Measurements from ENCODE around the gene GPX7. TPM values are rescaled to one million over a fixed set of nuclear protein-coding genes. Genes with fewer than 3 reads are reported as not detected.

Gene GPX7
- total and polyA plus RNA-seq, 7 donors = 2.5 to 49.3 (median 17.0) TPM

- H3K27ac ChIP-seq = no peak overlapping the region
- TF ChIP-seq EP300 (IDR thresholded peaks at IDR 0.05) (no peak), POLR2A (IDR thresholded peaks at IDR 0.05) (no peak), POLR2AphosphoS5 (IDR thresholded peaks at IDR 0.05) (no peak), CTCF (IDR thresholded peaks at IDR 0.05) (no peak)
- no peaks in the 10 kb centered on the region for H3K4me1 ChIP-seq
- no peak overlapping the region for H3K4me3 ChIP-seq
- no peaks in the 10 kb centered on the region for H3K36me3 ChIP-seq
- H3K9me3 ChIP-seq = no peaks in the 10 kb centered on the region
- H3K27me3 ChIP-seq = no peaks in the 10 kb centered on the region
- DNase-seq = no peak
- intact Hi-C loops (cut with DNase I) = no loop called here
- WGBS, 2 donors = 60 to 90% methylated on average over 1 of the region's 1 CpG
Observed at GRCh38 chr1:52585474-52585873, 16.7 kb upstream of the GPX7 start.

GRCh38 chr1:52588027-52588426 lies 14.1 kb upstream of the GPX7 start:
- DNase-seq = no peak
- no peak overlapping the region for H3K27ac ChIP-seq
- no peaks in the 10 kb centered on the region for H3K4me1 ChIP-seq
- TF ChIP-seq CTCF (IDR thresholded peaks at IDR 0.05) = no peak
- no peak for TF ChIP-seq EP300 (IDR thresholded peaks at IDR 0.05)
- TF ChIP-seq POLR2AphosphoS5 (IDR thresholded peaks at IDR 0.05) = no peak
- TF ChIP-seq POLR2A (IDR thresholded peaks at IDR 0.05) = no peak
- no peaks in the 10 kb centered on the region for H3K9me3 ChIP-seq
- no peak overlapping the region for H3K4me3 ChIP-seq
- H3K27me3 ChIP-seq = no peaks in the 10 kb centered on the region
- no peaks in the 10 kb centered on the region for H3K36me3 ChIP-seq
- intact Hi-C loops (cut with DNase I) = no loop called here

- DNase-seq = no peak
Observed at GRCh38 chr1:52588535-52588934, 13.6 kb upstream of the GPX7 start.

GRCh38 chr1:52590266-52590665 lies 11.9 kb upstream of the GPX7 start:
- TF ChIP-seq EP300 (IDR thresholded peaks at IDR 0.05) = no peak
- TF ChIP-seq CTCF (IDR thresholded peaks at IDR 0.05) = no peak
- no peak for TF ChIP-seq POLR2AphosphoS5 (IDR thresholded peaks at IDR 0.05)
- no peak for TF ChIP-seq POLR2A (IDR thresholded peaks at IDR 0.05)
- no peak for DNase-seq
- Histone ChIP-seq H3K4me3 (no peak overlapping the region), H3K4me1 (no peaks in the 10 kb centered on the region), H3K36me3 (no peaks in the 10 kb centered on the region), H3K27ac (no peak overlapping the region), H3K27me3 (no peaks in the 10 kb centered on the region), H3K9me3 (no peaks in the 10 kb centered on the region)
- WGBS, 2 donors = 60 to 79% methylated on average over 6 of the region's 6 CpGs
- intact Hi-C loops (cut with DNase I) = no loop called here

More at GRCh38 chr1:52588535-52588934, 13.6 kb upstream of the GPX7 start:
- Histone ChIP-seq H3K4me1 (no peaks in the 10 kb centered on the region), H3K4me3 (no peak overlapping the region), H3K36me3 (no peaks in the 10 kb centered on the region), H3K27ac (no peak overlapping the region), H3K27me3 (no peaks in the 10 kb centered on the region), H3K9me3 (no peaks in the 10 kb centered on the region)
- intact Hi-C loops (cut with DNase I) = no loop called here
- 51 to 71% methylated on average over 1 of the region's 1 CpG for WGBS, 2 donors
- no peak for TF ChIP-seq EP300 (IDR thresholded peaks at IDR 0.05)
- TF ChIP-seq POLR2A (IDR thresholded peaks at IDR 0.05) = no peak
- no peak for TF ChIP-seq POLR2AphosphoS5 (IDR thresholded peaks at IDR 0.05)
- TF ChIP-seq CTCF (IDR thresholded peaks at IDR 0.05) = no peak

- Histone ChIP-seq H3K4me1 (no peaks in the 10 kb centered on the region), H3K36me3 (no peaks in the 10 kb centered on the region), H3K4me3 (no peak overlapping the region), H3K9me3 (no peaks in the 10 kb centered on the region), H3K27ac (no peak overlapping the region), H3K27me3 (peaks cover 0 to 4% (median 0%) of the 10 kb centered on the region in 3 donors)
- 73 to 88% methylated on average over 5 of the region's 5 CpGs for WGBS, 2 donors
- TF ChIP-seq POLR2AphosphoS5 (IDR thresholded peaks at IDR 0.05) = no peak
- TF ChIP-seq EP300 (IDR thresholded peaks at IDR 0.05) = no peak
- no peak for TF ChIP-seq POLR2A (IDR thresholded peaks at IDR 0.05)
- TF ChIP-seq CTCF (IDR thresholded peaks at IDR 0.05) = no peak
- DNase-seq = no peak
- intact Hi-C loops (cut with DNase I) = no loop called here
Observed at GRCh38 chr1:52592637-52593323, 9.4 kb upstream of the GPX7 start.

Data from sigmoid colon (tissue), 7 donors.